Panc1 (cell line): ENCODE measurements around the gene PSMB8.

Experiments used
- POLR2AphosphoS5 ChIP-seq: IDR thresholded peaks from 2 replicates; pipeline ENCODE4 v1.6.1; 2012; ENCODE audit warnings: mild to moderate bottlenecking, low read depth, low read length, moderate library complexity
- SIN3A ChIP-seq: IDR thresholded peaks from 2 replicates; pipeline ENCODE4 v1.6.1; 2012; ENCODE audit warnings: low read depth, mild to moderate bottlenecking, low read length, moderate library complexity, borderline replicate concordance; ENCODE audit not compliant: insufficient read depth
- TF ChIP-seq, protein P1 (sequence below): fragments of 450-650 bp; IDR thresholded peaks from 2 replicates; pipeline ENCODE4 v1.5.1; 2017; ENCODE audit warnings: mild to moderate bottlenecking
- TF ChIP-seq, protein P2 (sequence below), 2 experiments: IDR thresholded peaks; 2 replicates each; pipeline ENCODE4 v1.6.1; 2011 to 2012; ENCODE audit warnings: low read depth in 2 of 2, control low read depth in 1 of 2, low read length in 1 of 2, mild to moderate bottlenecking in 1 of 2, moderate library complexity in 1 of 2; ENCODE audit not compliant: insufficient read depth in 1 of 2

DNA sequence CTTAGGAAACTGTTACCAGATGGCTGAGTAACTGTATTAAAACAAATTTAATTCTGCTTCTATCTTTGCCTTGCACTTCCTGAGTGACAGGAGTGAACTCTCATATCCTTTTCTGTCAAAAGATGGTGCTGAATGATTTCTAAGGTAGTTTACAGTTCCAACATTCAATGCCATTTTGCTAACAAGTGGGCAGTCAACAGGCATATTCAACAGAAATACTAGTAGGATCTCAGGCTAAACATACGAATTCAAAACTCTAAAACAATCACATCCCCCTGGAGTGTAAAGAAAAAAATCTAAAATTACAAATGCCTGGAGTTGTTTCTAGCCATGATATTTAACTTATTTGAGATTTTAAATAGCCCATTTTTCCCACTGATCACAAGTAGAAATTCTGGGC, 16.8 kb upstream of the PSMB8 start:
- TF ChIP-seq POLR2AphosphoS5 = no peak
- TF ChIP-seq, protein P1, sequence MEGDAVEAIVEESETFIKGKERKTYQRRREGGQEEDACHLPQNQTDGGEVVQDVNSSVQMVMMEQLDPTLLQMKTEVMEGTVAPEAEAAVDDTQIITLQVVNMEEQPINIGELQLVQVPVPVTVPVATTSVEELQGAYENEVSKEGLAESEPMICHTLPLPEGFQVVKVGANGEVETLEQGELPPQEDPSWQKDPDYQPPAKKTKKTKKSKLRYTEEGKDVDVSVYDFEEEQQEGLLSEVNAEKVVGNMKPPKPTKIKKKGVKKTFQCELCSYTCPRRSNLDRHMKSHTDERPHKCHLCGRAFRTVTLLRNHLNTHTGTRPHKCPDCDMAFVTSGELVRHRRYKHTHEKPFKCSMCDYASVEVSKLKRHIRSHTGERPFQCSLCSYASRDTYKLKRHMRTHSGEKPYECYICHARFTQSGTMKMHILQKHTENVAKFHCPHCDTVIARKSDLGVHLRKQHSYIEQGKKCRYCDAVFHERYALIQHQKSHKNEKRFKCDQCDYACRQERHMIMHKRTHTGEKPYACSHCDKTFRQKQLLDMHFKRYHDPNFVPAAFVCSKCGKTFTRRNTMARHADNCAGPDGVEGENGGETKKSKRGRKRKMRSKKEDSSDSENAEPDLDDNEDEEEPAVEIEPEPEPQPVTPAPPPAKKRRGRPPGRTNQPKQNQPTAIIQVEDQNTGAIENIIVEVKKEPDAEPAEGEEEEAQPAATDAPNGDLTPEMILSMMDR = no peak
- no peak for TF ChIP-seq SIN3A
- TF ChIP-seq, protein P2, sequence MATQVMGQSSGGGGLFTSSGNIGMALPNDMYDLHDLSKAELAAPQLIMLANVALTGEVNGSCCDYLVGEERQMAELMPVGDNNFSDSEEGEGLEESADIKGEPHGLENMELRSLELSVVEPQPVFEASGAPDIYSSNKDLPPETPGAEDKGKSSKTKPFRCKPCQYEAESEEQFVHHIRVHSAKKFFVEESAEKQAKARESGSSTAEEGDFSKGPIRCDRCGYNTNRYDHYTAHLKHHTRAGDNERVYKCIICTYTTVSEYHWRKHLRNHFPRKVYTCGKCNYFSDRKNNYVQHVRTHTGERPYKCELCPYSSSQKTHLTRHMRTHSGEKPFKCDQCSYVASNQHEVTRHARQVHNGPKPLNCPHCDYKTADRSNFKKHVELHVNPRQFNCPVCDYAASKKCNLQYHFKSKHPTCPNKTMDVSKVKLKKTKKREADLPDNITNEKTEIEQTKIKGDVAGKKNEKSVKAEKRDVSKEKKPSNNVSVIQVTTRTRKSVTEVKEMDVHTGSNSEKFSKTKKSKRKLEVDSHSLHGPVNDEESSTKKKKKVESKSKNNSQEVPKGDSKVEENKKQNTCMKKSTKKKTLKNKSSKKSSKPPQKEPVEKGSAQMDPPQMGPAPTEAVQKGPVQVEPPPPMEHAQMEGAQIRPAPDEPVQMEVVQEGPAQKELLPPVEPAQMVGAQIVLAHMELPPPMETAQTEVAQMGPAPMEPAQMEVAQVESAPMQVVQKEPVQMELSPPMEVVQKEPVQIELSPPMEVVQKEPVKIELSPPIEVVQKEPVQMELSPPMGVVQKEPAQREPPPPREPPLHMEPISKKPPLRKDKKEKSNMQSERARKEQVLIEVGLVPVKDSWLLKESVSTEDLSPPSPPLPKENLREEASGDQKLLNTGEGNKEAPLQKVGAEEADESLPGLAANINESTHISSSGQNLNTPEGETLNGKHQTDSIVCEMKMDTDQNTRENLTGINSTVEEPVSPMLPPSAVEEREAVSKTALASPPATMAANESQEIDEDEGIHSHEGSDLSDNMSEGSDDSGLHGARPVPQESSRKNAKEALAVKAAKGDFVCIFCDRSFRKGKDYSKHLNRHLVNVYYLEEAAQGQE (IDR thresholded peaks at IDR 0.05; ENCODE audit: insufficient read depth in 1 of 2, low read depth in 2 of 2, low read length in 1 of 2) = no peak
